Stimulated activated effector memory CD8-positive, alpha-beta T cell treated with anti-CD3 and anti-CD28 coated beads, Interleukin-12 subunit alpha, Interleukin-12 subunit beta, amount 100 ng/mL, for 72 hours (primary cell): ENCODE measurements around the gene UBASH3B.
A peak's percentile ranks its signal among the peaks of the same experiment; 100 is the strongest.

Experiments
- ATAC-seq: fragments of 150-1000 bp; cut with Tn5 transposase; 2 replicates; pipeline ENCODE4 v1.10.0; 2021
- DNase-seq, 2 donors: peaks; one replicate each; pipeline ENCODE4 v3.0.0; 2021 to 2022; ENCODE audit warnings: low spot score in 2 of 2
- H3K27ac Mint-ChIP-seq: one replicate; pipeline ENCODE4 v1.8.0; 2022; ENCODE audit warnings: mild to moderate bottlenecking, mixed read lengths
- H3K36me3 Mint-ChIP-seq: one replicate; pipeline ENCODE4 v1.8.0; 2022; ENCODE audit warnings: mild to moderate bottlenecking, mixed read lengths
- H3K4me1 Mint-ChIP-seq: one replicate; pipeline ENCODE4 v1.8.0; 2022; ENCODE audit warnings: mixed read lengths
- H3K4me3 Mint-ChIP-seq: one replicate; pipeline ENCODE4 v1.8.0; 2022; ENCODE audit warnings: mild to moderate bottlenecking, mixed read lengths
- H3K9me3 Mint-ChIP-seq: one replicate; pipeline ENCODE4 v1.8.0; 2022; ENCODE audit warnings: mixed read lengths

UBASH3B gene

DNA sequence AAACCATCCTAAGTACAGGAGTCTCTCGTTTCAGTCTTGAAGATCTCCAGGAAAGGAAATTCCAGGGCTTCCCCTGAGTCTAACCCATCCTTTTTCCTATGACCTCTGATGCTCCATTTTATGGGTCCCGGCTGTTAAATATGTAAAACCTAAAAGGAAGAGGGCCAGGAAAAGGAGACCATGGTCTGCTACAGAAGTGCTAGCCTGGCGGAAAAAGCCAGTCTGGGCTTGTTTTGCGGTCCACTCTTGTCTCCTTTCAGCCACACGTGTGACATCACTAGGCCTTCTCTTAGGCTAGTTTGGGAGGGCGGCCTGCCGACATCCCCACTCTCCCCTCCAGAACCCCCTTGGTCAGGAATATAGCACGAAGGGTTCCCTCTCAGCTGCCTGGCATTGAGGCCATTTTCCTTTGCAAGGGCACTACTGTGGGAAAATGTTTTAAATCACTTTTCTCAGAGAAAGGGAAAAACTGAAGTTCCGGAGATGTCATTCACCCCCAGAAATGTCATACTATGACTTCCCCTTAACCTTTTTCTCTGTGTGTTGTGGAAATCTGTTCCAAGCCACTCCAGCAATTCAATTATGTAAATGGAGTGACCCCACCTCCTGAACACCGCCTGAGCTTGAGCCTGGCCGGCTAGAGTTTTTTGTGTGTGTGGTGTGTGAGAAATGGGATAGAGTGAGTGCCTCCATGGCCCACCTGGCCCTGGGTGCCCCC lies 86.9 kb downstream of the UBASH3B start:
- DNase-seq, result no peak
- H3K4me3 Mint-ChIP-seq, result no peak overlapping the region
- H3K27ac Mint-ChIP-seq, result peak overlapping the region; percentile 40
- peaks cover 4% of the 10 kb centered on the region for H3K9me3 Mint-ChIP-seq
- ATAC-seq, result no peak
- H3K4me1 Mint-ChIP-seq, result no peaks in the 10 kb centered on the region
- H3K36me3 Mint-ChIP-seq, result peaks cover 8% of the 10 kb centered on the region

DNA sequence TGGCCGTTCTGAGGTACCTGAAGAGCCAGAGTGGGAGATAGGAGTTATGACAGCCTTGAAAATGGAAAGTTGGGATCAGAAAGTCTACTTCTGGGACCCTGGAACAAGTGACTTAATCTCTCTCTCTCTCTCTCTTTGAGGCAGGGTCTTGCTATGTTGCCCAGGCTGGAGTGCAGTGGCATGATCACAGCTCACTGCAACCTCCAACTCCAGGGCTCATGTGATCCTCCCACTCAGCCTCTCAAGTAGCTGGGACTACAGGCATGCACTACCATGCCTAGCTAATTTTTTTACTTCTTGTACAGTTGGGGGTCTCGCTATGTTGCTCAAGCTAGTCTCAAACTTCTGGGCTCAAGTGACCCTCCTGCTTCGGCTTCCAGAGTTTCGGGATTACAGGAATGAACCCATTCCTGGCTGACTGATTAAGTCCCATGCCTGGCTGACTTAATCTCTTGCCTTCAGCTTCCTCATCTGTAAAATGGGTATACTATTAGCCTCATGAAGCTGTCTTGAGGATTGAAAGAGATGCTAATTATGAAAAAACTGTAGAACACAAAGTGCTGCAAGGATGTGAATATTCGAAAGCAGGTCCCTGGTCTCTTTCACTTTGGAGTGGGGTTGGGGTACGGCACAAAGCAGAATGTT lies 87.7 kb downstream of the UBASH3B start:
- DNase-seq, result no peak
- Mint-ChIP-seq H3K9me3 (peaks cover 4% of the 10 kb centered on the region), H3K4me3 (no peak overlapping the region), H3K36me3 (peaks cover 8% of the 10 kb centered on the region), H3K27ac (no peak overlapping the region), H3K4me1 (no peaks in the 10 kb centered on the region)
- no peak for ATAC-seq

GRCh38 chr11:122743949-122744348 lies 88.4 kb downstream of the UBASH3B start:
- H3K36me3 Mint-ChIP-seq, result peaks cover 8% of the 10 kb centered on the region
- DNase-seq (peak; percentile 56 to 83), ATAC-seq (peak; percentile 77)
- H3K4me3 Mint-ChIP-seq, result no peak overlapping the region
- H3K4me1 Mint-ChIP-seq, result no peaks in the 10 kb centered on the region
- peaks cover 4% of the 10 kb centered on the region for H3K9me3 Mint-ChIP-seq
- H3K27ac Mint-ChIP-seq, result no peak overlapping the region

- H3K4me3 Mint-ChIP-seq, result no peak overlapping the region
- ATAC-seq, result peak; percentile 1
- no peaks in the 10 kb centered on the region for H3K4me1 Mint-ChIP-seq
Observed at GRCh38 chr11:122744357-122744756, 88.8 kb downstream of the UBASH3B start.

DNA sequence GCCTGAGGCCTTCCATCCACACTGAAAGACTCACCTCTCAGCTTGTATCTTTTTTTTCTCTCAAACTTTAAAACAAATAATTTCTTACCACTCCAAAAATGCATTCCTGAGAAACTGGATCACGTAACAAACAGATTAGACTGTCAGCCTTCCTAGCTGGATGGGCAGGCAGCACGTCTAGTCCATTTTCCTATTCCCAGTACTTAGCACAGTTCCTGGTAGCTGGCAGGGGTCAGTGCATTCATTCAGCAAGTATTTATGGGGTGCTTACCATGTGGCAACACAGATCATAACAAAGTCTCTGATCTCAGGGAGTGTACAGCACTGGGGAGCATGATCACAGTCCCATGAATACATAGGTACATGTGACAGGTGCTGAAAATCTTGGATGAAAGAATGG lies 89.6 kb downstream of the UBASH3B start:
- peaks cover 4% of the 10 kb centered on the region for H3K9me3 Mint-ChIP-seq
- peaks cover 3% of the 10 kb centered on the region for H3K4me1 Mint-ChIP-seq
- ATAC-seq, result no peak
- no peak overlapping the region for H3K4me3 Mint-ChIP-seq
- H3K27ac Mint-ChIP-seq, result no peak overlapping the region
- DNase-seq, result no peak
- peaks cover 8% of the 10 kb centered on the region for H3K36me3 Mint-ChIP-seq

More at GRCh38 chr11:122744357-122744756, 88.8 kb downstream of the UBASH3B start:
- H3K9me3 Mint-ChIP-seq, result peaks cover 4% of the 10 kb centered on the region
- no peak overlapping the region for H3K27ac Mint-ChIP-seq
- peaks cover 8% of the 10 kb centered on the region for H3K36me3 Mint-ChIP-seq
- DNase-seq, result no peak

- Mint-ChIP-seq H3K36me3 (peaks cover 8% of the 10 kb centered on the region), H3K9me3 (peaks cover 4% of the 10 kb centered on the region), H3K4me3 (no peak overlapping the region), H3K27ac (no peak overlapping the region), H3K4me1 (peaks cover 5% of the 10 kb centered on the region)
- peak; percentile 48 to 83 for DNase-seq
- peak; percentile 83 for ATAC-seq
Observed at GRCh38 chr11:122746050-122746478, 90.5 kb downstream of the UBASH3B start.

- ATAC-seq (no peak), DNase-seq (no peak)
- Mint-ChIP-seq H3K36me3 (peaks cover 8% of the 10 kb centered on the region), H3K4me3 (no peak overlapping the region), H3K27ac (no peak overlapping the region), H3K9me3 (peaks cover 4% of the 10 kb centered on the region), H3K4me1 (peaks cover 11% of the 10 kb centered on the region)
Observed at GRCh38 chr11:122746611-122747244, 91.2 kb downstream of the UBASH3B start.

DNA sequence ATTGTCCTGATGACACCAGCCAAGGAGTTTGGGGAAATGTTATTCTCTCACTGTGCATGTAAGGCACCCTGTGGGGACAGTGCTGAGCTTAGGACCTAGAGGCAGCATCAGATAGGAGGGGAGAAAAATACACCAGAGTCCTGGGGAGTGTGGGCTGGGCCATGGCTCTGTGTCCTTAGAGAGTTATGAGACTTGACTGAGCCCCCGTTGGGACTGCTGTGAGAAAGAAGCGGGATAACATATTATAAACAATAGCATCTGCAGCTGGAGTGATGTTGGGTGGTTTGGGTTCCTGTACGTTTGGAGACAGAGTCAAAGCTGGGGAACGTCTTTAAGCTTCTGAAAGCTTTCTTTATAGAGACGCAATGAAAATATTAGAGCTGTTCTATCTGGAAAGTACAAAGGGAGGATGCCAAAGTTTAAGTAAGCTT lies 91.8 kb downstream of the UBASH3B start:
- Mint-ChIP-seq H3K4me1 (peaks cover 17% of the 10 kb centered on the region), H3K27ac (no peak overlapping the region), H3K9me3 (peaks cover 4% of the 10 kb centered on the region), H3K4me3 (no peak overlapping the region), H3K36me3 (peaks cover 8% of the 10 kb centered on the region)
- DNase-seq, result no peak
- ATAC-seq, result no peak

DNA sequence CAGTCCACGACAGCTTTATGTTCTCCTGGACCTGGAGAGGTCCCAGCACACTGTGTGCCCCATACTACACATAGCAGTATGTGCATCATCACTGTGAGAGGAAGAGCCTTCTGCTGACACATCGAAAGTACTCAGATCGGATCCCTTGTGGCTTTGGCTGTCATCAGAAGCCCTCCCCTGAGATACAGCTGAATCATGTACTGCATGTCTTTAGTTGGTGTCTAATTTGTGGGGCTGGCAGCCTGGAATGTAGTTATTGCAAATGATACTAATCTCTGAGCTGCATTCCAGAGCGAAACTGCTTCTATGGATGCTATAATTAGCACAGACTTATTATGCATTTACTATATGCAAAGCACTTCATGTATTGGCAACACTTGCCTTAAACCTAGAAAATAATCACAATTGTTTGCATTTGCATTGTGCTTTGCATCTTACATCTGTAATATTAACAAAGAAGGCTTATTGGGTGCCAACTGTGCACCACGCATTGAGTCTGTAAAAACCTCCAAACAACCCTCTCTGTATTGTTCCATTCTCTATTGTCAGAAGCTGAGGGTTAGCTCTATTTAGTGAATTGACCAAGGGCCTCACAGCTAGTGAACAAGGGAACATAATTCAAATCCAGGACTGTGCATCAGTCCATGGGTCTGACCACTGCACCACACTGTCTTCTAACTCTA lies 93.6 kb downstream of the UBASH3B start:
- peaks cover 4% of the 10 kb centered on the region for H3K9me3 Mint-ChIP-seq
- H3K36me3 Mint-ChIP-seq, result peaks cover 8% of the 10 kb centered on the region
- peaks cover 25% of the 10 kb centered on the region for H3K4me1 Mint-ChIP-seq
- no peak overlapping the region for H3K27ac Mint-ChIP-seq
- peak; percentile 38 to 73 for DNase-seq
- ATAC-seq, result peak; percentile 93
- peak overlapping the region; percentile 0 for H3K4me3 Mint-ChIP-seq

DNA sequence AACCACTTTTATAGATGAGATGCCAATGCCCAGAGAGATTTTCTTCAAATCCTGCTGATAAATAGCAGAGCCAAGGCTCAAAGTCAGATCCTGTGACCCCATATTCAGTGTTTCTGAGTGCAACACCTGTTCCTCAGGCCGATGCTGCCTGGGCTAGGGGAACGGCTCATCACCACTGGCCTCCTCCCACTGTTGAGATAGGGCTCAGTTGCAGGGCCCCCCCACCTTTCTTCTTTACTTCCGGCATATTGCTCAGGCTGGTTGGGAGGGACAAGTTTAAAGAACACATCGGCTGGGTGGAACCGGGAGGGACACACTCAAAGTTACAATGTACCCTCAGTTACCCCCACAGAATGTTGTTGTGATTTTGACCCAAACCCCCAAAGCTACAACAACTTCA lies 94.5 kb downstream of the UBASH3B start:
- peaks cover 8% of the 10 kb centered on the region for H3K36me3 Mint-ChIP-seq
- no peak overlapping the region for H3K27ac Mint-ChIP-seq
- DNase-seq (no peak), ATAC-seq (no peak)
- H3K9me3 Mint-ChIP-seq, result peaks cover 4% of the 10 kb centered on the region
- H3K4me3 Mint-ChIP-seq, result no peak overlapping the region
- H3K4me1 Mint-ChIP-seq, result peaks cover 34% of the 10 kb centered on the region

DNA sequence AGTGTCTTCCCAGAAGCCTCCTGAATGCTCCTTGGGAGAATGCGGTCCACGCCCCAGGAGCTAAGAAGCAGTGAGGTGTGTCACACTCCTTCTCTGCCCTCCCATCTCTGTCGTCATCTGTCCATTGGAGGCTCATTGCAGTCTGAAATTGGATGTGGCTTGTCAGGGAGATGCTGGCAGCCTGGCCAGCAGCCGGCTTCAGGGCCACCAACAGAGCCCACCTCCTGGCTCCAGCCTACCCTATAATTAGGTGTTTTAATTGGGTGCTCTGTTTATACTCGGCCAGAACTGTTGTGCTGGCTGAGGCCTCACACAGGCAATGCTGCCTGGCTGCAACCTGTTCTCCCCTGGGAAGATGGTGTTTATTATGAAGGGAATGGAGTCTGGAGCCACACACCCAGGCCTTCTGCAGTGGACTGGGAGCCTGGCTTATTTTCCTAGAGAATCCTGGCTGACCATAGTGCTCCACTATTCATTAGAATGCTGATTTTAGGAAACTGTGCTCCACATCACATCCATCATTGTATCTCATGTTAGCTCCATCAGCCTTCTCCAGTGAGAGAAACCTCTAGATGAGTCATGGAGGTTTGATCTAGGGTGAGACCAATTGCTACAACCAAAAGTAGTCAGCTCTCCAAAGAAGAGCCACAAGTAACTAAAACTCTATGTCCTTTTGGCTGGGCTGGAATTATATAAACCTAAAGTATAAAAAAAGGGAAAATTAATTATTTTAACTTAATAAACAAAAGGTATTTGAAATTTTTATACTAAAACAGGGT lies 96.0 kb downstream of the UBASH3B start:
- Mint-ChIP-seq H3K4me1 (peaks cover 42% of the 10 kb centered on the region), H3K27ac (no peak overlapping the region), H3K4me3 (no peak overlapping the region), H3K9me3 (peaks cover 2% of the 10 kb centered on the region), H3K36me3 (peaks cover 1% of the 10 kb centered on the region)
- ATAC-seq (peak; percentile 59), DNase-seq (no peak)

DNA sequence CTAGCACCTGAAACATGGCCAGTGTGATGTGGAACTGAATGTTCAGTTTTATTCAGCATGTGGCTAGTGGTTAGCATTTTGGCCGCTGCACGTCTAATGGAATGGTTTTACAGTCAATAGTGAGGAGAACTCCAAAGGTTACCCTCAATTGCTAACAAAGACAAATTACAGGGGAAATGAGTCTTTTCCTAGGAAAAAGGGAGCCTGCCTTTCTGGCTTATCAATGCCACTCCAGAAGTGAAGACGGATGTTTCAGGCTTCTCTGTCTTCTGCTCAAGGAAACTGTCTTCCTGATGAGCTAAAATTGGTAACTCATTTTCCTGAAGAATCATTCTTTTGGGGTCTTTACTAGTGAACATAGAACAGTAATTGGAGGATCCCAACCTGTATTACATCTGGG lies 98.5 kb downstream of the UBASH3B start:
- peaks cover 51% of the 10 kb centered on the region for H3K4me1 Mint-ChIP-seq
- no peak overlapping the region for H3K27ac Mint-ChIP-seq
- DNase-seq (no peak), ATAC-seq (no peak)
- H3K36me3 Mint-ChIP-seq, result no peaks in the 10 kb centered on the region
- H3K9me3 Mint-ChIP-seq, result no peaks in the 10 kb centered on the region
- no peak overlapping the region for H3K4me3 Mint-ChIP-seq

DNA sequence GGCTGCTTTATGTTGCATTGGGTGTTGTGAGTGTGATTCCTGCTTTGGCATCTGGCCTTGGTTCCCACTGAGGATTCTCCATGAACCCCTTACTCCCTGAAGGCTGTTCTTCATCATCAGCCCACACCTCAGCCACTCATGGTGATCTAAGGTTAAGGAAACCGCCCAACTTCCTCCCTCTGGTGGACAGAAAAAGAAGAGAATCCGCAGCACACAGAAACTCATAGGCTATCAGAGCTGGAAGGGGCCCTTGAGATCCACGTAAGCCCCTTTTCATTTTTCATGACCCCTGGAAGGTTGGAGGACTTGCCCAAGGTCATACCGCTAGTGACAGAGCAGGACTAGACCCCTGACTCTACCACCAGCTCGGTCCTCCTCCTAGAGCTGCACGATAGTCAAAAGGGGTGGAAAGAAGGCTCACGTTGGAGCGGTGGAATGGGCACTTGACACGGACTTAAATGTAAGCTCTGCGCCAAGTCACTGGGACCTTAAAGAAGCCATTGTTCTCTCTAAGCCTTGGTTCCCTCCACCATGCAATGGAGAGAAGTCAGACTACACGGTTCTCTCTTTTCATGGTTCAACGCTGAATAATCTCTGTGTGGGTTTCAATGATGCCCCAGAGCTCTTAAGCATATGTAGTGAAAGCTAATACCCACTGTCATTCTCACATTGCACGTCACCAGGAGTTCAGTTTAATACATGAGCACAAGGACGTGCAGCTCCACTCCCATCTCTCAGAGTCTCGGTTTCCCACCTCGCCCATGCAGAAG lies 99.2 kb downstream of the UBASH3B start:
- Mint-ChIP-seq H3K4me1 (peaks cover 51% of the 10 kb centered on the region), H3K36me3 (no peaks in the 10 kb centered on the region), H3K9me3 (no peaks in the 10 kb centered on the region), H3K27ac (no peak overlapping the region), H3K4me3 (no peak overlapping the region)
- DNase-seq (no peak), ATAC-seq (peak; percentile 65)

DNA sequence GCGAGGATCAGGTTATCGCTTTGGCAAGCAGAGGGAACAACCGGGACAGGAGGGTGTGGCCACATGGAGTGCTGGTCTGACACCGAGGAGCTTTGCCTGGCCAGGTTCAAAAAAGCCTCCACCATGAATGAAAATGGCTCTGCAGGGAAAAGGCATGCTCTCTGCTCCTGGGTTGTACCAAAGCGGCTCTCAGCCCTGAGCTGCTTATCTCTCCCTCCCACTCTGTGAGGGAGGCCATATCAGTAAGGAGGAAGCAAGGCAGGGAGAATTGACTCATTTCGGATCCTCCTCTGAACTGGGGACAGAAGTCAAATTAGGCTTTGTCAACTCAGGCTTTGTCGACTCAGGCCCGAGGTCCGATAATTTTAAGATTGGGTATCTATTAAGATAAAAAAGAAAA lies 99.9 kb downstream of the UBASH3B start:
- no peak for ATAC-seq
- Mint-ChIP-seq H3K4me1 (peaks cover 47% of the 10 kb centered on the region), H3K36me3 (no peaks in the 10 kb centered on the region), H3K9me3 (no peaks in the 10 kb centered on the region), H3K4me3 (no peak overlapping the region), H3K27ac (no peak overlapping the region)
- DNase-seq, result no peak
